HCT116 (cell line): ENCODE results near the gene MUSK.

Experiments used
- CTCF ChIP-seq, 3 experiments: fragments of 200-600 bp in 1 of 3; sonication (generic) in 1 of 3; IDR thresholded peaks in 2 of 3; conservative IDR thresholded peaks in 1 of 3; 2 replicates each; pipeline ENCODE4 v1.5.1; 2012 to 2017; ENCODE audit warnings: low read depth in 2 of 3, low read length in 2 of 3, antibody characterized with exemption in 1 of 3, borderline replicate concordance in 1 of 3, control low read depth in 1 of 3, mild to moderate bottlenecking in 1 of 3, mixed read lengths in 1 of 3, mixed run types in 1 of 3, moderate library complexity in 1 of 3; ENCODE audit not compliant: insufficient read depth in 1 of 3
- EZH2 ChIP-seq: fragments of 200-600 bp; sonication (generic); IDR thresholded peaks from 2 replicates; pipeline ENCODE4 v1.6.1; 2017; ENCODE audit warnings: antibody characterized with exemption, mixed run types
- EZH2phosphoT487 ChIP-seq: fragments of 200-600 bp; IDR thresholded peaks from 2 replicates; pipeline ENCODE4 v1.6.1; 2018; ENCODE audit warnings: antibody characterized with exemption, borderline replicate concordance
- MAX ChIP-seq: IDR thresholded peaks from 2 replicates; pipeline ENCODE4 v1.6.1; 2012
- POLR2A ChIP-seq: IDR thresholded peaks from 2 replicates; pipeline ENCODE4 v1.7.0; 2011; ENCODE audit warnings: borderline replicate concordance; ENCODE audit not compliant: insufficient read depth, insufficient read length; ENCODE audit errors: extremely low read depth
- POLR2AphosphoS5 ChIP-seq: IDR thresholded peaks from 2 replicates; pipeline ENCODE4 v1.6.1; 2011; ENCODE audit warnings: mild to moderate bottlenecking, low read depth, low read length, moderate library complexity
- REST ChIP-seq: IDR thresholded peaks from 2 replicates; pipeline ENCODE4 v1.6.1; 2012; ENCODE audit warnings: low read depth
- SIN3A ChIP-seq: IDR thresholded peaks from 2 replicates; pipeline ENCODE4 v1.6.1; 2012; ENCODE audit warnings: low read depth

- TF ChIP-seq CTCF (IDR thresholded peaks at IDR 0.05 in 2 of 3, conservative IDR thresholded peaks at IDR 0.05 in 1 of 3; ENCODE audit: borderline replicate concordance in 1 of 3, insufficient read depth in 1 of 3, low read depth in 2 of 3, low read length in 2 of 3): no peak
- TF ChIP-seq EZH2phosphoT487: no peak
- no peak for TF ChIP-seq MAX
- no peak for TF ChIP-seq POLR2A
- TF ChIP-seq EZH2: no peak
- TF ChIP-seq REST: no peak
- TF ChIP-seq SIN3A: no peak
- no peak for TF ChIP-seq POLR2AphosphoS5
Measured at GRCh38 chr9:110620726-110621125, 47.9 kb upstream of the MUSK start.
